Measurements from ENCODE around the gene COL18A1.

GRCh38 chr21:45533361-45533845 lies 128.4 kb downstream of the COL18A1 start:
- TF ChIP-seq CTCF (IDR thresholded peaks at IDR 0.05) (no peak), EZH2 (IDR thresholded peaks at IDR 0.05; ENCODE audit: borderline replicate concordance, insufficient read depth, low read depth, low read length, poor library complexity, severe bottlenecking) (no peak)
